Activated CD4-positive, alpha-beta T cell treated with anti-CD3 and anti-CD28 coated beads for 4 hours (primary cell): Measurements from ENCODE around the gene SLC6A17.

Experiments used
- DNase-seq, 2 donors: peaks; one replicate each; pipeline ENCODE4 v3.0.0-alpha.2; 2020

The SLC6A17 gene

GRCh38 chr1:110176299-110176956 lies 26.1 kb downstream of the SLC6A17 start:
- no peak for DNase-seq

- DNase-seq, result no peak
Measured at GRCh38 chr1:110177775-110178174, 27.5 kb downstream of the SLC6A17 start.

DNA sequence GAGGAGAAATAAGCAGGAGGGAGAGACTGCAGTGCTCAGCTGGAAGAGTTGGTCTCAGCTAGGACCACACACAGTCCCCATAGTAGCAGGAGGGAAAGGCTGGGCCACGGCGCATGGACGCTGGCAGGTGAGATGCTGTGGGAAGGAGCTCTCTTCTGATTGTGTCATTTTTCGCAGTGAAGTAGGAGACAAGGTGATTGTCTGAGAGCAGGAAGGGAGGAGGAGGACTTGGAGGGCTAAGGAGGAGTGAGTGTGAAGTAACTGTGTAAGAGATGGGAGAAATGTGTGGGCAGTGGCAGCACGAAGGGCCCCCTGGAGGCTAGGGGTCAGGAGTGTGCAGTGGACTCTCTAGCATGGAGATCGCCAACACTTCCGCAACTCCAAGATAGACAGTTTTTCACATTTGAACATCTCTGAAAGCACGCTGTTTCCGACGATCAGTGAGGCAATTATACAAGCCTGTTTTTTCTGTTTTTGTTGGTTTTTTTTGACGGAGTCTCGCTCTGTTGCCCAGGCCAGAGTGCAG lies 33.4 kb downstream of the SLC6A17 start:
- DNase-seq, result no peak

GRCh38 chr1:110184446-110184845 lies 34.2 kb downstream of the SLC6A17 start:
- DNase-seq, result no peak

GRCh38 chr1:110185181-110185580 lies 34.9 kb downstream of the SLC6A17 start:
- no peak for DNase-seq

DNA sequence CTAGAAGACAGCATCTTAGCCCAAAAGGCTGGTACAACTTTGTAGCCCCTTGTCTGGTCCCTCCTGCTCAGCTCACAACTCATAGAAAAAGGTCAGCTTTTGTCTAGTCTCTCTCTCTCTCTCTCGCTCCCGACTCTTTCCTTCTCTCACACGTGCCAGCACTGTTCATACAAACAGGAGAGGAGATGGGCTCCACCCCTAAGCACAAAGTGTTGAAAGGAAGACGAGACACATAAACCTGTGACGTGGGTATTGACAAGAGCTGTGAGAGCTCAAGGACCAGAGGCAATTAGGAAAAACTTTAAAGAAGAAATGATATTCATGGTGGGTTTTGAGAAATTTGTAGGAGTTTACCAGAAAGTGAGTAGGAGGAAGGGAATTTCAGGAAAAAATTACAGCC lies 36.3 kb downstream of the SLC6A17 start:
- no peak for DNase-seq

DNA sequence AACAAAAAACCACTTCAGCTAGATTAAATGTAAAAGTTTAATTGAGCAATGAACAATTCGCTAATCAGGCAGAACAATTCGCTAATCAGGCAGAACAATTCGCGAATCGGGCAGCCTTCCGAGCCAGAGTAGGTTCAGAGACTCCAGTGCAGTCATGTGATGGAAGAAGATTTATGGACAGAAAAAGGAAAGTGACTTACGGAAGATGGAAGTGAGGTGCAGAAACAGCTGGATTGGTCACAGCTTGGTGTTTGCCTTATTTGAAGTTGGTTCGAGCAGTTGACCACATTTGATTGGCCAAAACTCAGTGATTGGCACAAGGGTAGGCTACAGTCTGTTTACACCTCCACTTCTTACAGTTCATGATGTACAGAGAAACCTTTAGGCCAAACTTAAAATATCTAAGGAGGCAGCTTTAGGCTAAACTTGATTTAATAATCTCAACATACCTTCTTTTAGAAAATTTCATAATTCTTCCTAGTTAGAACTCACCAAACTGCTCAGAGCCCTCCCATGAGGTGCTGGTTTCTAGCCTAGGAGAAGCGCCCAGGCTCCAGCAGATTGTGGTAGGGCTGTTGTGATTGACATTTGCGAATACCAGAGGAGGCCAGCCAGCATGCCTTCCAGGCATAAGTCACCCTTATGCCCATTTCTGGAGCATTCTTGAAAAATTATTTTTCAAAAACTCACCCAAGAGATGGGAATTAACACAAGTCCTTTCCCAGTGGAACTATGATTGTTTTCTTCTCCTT lies 37.0 kb downstream of the SLC6A17 start:
- DNase-seq, result no peak

- no peak for DNase-seq
Measured at GRCh38 chr1:110188035-110188618, 37.8 kb downstream of the SLC6A17 start.

DNA sequence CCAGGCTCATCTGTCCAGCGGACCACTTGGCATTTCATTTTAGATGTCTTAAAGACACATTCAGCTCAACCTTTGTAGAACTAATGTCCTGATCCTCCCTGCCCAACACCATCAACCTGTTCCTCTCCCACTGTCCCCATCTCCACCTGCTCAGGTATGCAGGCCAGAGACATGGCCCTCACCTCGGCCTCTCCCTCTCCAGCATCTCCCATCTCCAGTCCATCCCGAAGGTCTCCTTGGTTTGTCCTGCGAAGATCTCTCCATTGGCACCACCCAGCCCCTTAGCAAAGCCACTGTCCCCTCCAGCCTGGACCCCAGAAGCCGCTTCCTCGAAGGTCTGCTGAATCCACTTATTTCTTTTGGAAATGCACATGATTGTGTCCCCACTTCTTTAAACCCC lies 38.9 kb downstream of the SLC6A17 start:
- DNase-seq, result no peak

GRCh38 chr1:110190282-110190929 lies 40.1 kb downstream of the SLC6A17 start:
- no peak for DNase-seq

DNA sequence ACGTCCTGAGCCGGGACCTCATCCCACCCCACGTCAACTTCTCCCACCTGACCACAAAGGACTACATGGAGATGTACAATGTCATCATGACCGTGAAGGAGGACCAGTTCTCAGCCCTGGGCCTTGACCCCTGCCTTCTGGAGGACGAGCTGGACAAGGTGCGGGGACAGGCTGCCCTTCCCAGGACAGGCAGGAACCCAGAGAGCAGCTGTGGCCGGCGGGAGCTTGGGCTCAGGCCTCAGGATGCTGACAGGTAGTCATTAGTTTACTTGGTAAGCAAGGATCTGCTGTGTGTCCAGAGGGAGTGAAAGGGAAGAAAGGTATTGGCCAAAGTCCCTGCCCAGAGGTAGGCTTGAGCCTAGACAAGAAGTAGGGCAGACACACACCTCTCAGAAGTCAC lies 42.2 kb downstream of the SLC6A17 start:
- no peak for DNase-seq

- DNase-seq, result no peak
Measured at GRCh38 chr1:110195196-110195595, 44.9 kb downstream of the SLC6A17 start.

DNA sequence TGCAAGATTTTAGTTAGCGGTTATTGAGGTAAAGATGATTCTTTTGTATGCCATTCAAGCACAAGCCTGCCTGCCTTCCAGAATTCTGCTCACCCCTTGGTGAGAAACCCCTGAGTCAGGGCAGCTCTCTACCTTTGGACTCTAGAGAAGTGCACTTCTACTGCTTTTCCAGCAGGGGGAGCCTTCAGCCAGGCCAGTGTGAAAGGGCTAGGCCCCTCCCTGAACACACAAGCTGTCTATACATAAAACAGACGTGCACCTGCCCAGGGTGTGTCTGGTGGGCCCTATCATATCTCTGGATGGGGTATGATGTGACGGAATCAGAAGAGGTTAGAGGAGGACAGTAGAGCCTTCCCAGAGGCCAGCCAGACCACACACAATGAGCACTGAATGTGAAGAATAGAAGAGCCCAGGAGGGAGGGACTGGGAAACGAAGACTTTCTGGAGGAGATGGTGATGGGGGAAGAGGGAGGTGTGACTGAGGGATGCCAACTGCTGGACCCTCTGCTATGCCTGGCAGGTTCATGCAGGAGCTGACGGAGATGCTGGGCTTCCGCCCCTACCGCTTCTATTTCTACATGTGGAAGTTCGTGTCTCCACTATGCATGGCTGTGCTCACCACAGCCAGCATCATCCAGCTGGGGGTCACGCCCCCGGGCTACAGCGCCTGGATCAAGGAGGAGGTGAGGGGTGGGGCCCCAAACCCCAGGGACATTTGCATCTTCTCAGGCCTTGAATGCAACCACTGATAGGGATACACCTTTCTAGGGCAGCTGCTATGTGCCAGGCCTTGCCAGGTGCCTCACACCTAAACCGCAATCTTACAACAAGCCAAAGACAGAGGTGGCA lies 46.8 kb downstream of the SLC6A17 start:
- peak; percentile 54 to 57 for DNase-seq

- no peak for DNase-seq
Measured at GRCh38 chr1:110197905-110198629, 47.8 kb downstream of the SLC6A17 start.

DNA sequence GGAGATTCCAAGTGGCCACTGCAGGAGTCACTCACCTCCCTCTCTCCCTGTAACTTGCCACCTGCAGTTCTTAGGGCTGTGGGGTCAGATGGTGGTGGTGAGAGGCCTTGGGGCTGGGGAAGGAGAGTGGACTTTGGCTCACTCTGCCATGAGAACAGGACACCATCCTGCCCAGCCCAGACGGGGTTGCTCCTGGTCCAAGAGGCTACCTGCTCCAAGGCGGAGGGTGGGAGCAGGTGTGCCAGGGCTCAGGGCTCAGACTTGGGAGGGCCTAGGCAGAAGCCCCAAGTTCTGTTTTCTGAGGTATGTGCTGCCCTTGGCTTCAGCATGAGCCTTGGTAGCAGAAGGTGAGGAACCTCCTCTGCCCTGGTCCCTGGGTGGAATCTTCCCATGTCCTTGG lies 48.5 kb downstream of the SLC6A17 start:
- no peak for DNase-seq

- no peak for DNase-seq
Measured at GRCh38 chr1:110200190-110200589, 49.9 kb downstream of the SLC6A17 start.

DNA sequence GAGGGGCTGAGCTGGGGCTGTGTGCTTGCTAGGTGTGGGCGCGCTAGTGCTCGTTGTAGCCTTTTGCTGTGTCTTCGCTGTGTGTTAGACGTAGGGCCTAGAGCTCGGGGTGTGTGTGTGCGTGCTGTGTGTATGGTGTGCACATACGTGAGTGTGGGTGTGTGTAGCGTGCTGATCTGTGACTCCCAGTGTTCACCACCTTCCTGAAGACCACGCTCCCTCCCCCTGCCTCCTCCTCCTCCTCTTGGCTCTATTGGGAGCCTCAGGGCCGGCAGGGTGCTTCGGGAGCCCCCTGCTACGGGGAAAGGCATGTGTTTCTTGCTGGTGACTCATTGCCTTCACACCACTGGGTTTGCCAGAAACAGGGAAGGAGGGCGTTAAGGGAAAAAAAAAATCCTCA lies 50.4 kb downstream of the SLC6A17 start:
- no peak for DNase-seq

- DNase-seq, result no peak
Measured at GRCh38 chr1:110201157-110201825, 51.0 kb downstream of the SLC6A17 start.

DNA sequence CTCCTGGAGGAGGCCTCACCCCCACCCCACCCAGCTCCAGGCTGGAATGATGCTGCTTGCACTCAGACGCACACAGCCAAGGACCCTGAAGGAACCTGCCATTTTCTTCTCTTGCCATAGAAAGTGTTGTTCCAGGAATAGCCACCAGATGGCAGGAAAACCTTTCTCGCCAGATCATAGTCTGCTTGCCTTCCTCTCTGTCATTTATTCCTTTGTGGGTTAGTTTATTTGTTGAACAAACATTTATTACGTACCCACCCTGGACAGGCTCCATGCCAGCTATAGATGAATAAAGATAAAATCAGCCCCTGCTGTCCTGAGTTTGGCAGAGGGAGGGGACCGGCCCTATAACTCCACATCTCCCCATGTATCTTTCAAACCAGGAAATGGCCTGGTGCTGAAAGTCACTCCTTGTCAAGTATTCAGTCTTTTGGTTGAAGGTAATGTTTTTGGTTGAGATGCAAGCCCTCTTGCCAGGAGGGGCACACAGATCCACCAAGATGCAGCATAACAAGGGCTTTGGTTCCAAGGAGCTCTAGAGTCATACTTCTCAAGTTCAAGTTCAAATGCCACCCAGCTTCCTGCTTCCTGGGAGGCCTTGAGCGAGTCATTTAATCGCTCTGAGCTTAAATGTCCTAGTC lies 52.8 kb downstream of the SLC6A17 start:
- peak; percentile 46 to 79 for DNase-seq

DNA sequence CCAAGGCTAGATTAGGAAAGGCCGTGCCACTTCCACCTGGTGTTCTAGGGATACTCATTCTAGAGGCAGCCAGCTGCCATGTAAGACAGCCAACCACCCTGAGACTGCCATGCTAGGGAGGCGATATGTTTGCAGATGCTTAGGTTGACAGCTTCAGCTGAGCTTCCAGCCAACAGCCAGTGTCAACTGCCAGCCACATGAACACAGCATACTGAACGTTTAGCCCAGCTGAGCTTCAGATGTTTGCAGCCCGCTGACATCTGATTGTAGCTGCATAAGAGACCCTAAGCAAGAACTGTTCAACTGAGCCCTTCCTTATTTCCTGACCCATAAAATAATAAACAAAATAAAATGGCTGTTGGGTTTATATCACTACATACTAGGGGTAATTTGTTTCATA lies 54.9 kb downstream of the SLC6A17 start:
- no peak for DNase-seq
